LHCN-M2 (cell line): ENCODE data around the gene GPR26. TPM values are rescaled to one million over a fixed set of nuclear protein-coding genes. Genes with fewer than 3 reads are reported as not detected.

Experiments used
- DNase-seq: peaks from one replicate; pipeline ENCODE4 v3.0.0-alpha.2; 2012; ENCODE audit warnings: low read depth
- polyA plus RNA-seq: library from polyadenylated mRNA; unstranded; fragments of >200 nt; gene quantifications from one replicate; pipeline ENCODE4 v1.2.1, GENCODE V29; 2012; ENCODE audit warnings: missing spikeins
- total RNA-seq: library from RNA; depleted of rRNA; stranded (reverse); fragments of >200 nt; gene quantifications from 2 replicates; pipeline ENCODE4 v1.2.3, GENCODE V29; 2014; rRNA removed

The GPR26 gene, protein sequence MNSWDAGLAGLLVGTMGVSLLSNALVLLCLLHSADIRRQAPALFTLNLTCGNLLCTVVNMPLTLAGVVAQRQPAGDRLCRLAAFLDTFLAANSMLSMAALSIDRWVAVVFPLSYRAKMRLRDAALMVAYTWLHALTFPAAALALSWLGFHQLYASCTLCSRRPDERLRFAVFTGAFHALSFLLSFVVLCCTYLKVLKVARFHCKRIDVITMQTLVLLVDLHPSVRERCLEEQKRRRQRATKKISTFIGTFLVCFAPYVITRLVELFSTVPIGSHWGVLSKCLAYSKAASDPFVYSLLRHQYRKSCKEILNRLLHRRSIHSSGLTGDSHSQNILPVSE
- total RNA-seq, result not detected in 2 replicates
- polyA plus RNA-seq, result not detected

DNA sequence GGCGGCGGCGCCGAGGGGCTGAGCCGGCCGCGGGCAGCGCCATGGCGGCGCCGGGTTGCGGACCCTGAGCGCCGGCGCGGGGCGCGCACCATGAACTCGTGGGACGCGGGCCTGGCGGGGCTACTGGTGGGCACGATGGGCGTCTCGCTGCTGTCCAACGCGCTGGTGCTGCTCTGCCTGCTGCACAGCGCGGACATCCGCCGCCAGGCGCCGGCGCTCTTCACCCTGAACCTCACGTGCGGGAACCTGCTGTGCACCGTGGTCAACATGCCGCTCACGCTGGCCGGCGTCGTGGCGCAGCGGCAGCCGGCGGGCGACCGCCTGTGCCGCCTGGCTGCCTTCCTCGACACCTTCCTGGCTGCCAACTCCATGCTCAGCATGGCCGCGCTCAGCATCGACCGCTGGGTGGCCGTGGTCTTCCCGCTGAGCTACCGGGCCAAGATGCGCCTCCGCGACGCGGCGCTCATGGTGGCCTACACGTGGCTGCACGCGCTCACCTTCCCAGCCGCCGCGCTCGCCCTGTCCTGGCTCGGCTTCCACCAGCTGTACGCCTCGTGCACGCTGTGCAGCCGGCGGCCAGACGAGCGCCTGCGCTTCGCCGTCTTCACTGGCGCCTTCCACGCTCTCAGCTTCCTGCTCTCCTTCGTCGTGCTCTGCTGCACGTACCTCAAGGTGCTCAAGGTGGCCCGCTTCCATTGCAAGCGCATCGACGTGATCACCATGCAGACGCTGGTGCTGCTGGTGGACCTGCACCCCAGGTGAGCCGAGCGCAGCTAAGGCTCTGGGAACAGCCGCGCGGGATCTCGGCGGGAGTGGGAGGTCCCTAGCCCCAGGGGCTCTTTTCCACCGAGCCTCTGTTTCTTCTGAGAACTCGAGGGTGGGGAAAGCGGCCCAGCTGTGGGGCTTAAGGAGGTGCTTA, at the start of gene GPR26:
GPR26 (plus strand) TSS at position 38 of the 919 bp plus-strand sequence; CDS start at position 91, 53 bp downstream.
- no peak for DNase-seq

DNA sequence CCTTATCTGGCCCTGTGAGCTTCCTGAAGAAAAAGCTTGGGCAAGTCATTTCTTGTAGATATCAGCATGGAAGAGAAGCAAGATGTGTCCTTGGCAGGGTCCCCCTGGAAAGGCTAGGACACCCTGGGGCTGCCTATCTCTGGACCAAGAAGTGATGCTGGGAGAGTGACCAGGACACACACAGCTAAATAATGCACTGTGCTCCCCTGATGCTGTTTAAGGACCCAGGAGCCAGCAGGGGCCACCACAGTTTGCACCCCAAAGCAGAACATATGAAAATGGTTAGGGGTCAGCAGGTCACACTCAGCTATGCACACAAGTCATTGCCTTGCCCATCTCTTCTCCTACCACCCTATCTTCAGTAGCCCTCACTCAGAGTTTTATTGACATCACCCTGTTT, 47.9 kb upstream of the GPR26 start:
- no peak for DNase-seq

DNA sequence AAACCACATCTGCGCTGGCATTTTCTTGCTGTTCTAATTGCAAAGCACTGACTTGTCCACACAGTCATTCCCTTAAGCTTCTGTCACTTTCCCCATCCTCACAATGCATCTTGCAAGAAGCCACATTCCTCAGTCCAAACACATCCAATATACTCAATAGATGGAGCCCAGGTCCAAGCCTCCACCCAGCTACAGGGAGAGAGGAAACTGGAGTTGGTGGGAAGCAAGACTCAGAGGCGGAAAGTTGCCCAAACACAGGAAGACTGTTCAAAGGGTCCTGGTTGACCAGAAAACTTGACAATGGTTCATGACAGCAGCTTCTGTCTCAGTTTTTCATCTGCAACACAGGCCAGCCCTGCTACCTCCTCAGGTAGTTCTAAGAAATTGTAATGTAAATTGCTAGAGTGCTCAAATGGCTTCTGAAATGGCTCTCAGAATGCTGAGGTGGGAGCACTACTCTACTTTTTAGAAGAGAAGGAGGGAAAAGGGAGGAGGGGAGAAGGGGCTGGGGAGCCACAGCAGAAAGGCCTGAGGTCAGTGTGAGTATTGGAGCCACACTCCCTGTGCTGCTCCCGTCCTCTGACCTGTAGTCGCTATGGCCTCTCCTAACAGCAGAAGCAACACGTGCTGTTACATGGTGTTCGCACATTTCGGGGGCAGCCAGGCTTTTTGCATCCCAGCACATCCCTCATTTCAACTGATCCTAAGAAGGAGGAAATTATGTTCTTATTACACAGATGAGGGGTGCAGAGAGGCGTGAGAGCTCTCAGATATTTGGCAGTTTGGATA, 46.9 kb upstream of the GPR26 start:
- no peak for DNase-seq

DNA sequence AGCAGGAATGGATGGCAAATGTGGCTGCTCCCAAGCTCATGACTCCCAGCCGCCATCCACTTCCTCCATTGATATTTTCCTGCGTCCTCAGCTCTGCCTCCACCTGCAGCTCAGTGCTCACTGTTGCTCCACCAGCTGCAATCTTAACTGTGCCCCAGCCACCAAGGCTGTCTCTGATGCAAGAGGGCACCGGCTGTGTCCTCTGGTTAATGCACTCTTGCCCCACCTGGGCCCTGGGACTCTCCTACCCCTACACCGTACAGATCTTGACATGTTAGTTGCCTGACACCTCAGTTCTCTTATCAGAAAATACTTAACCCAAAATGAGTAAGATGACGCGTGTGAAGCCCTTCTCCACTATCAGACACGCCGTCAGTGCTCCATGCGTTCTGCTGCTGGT, 45.5 kb upstream of the GPR26 start:
- DNase-seq, result no peak

DNA sequence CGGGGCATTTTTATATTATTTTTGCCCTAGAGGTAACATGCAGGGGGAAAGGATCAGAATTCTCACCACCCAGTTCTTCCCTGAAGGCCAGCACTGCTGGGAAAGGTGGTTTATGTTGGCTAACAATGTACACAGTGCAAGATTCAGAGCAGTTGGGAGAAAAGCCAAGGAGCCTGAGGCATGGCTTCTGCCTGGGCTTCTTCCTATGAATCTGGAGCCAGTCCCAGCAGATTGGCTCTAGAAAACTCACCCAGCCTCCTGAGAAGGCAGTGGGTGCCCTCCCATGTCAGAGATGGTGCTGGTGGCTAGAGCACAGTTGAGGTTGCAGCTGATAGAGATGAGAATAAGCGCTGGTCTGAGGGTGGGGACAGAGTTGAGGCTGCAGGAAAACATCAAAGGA, 44.7 kb upstream of the GPR26 start:
- DNase-seq, result no peak

DNA sequence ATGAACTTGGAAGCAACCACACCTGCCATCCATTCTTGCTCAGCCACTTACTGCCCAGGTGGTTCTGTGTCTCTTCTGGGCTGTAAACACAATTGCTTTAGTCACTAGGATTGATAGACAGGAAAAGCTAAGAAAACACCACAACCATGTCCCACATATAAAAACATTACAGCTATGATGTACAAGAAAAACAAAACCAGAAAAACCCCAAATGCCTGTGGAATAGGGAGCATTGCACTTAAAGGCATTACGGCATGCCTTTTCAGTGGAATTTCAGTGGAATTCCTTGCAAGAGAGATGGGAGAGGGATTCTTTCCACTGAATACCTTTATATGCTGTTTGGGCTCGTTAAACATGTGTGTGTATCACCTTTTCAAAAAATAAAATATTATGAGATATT, 44.2 kb upstream of the GPR26 start:
- peak; percentile 5 for DNase-seq

DNA sequence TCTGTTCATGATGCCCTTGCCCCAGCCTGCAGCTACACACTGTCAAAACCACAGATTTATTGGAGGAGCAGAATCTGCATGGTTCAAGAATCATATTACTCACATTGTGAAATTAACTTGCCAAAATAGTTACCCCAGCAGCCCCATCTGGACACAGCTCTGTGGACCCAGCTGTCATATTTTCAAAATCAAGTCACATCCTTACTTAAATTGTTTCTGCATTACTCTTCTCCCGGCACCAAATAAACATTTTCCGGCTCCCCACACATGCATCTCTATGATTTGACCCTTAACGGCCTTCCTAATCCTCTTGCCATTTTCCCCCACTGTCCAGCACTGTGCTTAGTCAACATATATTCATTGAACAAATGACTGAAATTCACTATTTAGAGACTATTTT, 43.8 kb upstream of the GPR26 start:
- peak; percentile 24 for DNase-seq

DNA sequence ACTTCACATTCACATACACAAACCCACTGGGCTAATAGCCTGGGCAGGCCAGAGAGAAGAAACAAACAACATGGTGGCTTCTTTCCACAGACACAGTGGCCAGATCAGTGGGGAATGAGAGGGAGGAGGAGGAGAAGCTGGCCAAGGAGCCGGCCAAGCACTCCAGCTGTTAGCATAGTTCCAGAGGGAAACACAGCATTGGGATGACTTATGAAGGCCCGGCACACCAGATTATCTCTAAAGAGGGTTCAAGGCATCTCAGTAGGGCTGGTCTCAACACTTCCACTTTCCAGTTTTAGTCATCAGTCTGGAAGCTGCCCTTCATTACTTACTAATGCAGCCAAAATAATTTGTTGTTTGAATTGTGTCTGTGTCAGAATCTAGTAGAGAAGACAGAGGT, 42.1 kb upstream of the GPR26 start:
- DNase-seq, result no peak

DNA sequence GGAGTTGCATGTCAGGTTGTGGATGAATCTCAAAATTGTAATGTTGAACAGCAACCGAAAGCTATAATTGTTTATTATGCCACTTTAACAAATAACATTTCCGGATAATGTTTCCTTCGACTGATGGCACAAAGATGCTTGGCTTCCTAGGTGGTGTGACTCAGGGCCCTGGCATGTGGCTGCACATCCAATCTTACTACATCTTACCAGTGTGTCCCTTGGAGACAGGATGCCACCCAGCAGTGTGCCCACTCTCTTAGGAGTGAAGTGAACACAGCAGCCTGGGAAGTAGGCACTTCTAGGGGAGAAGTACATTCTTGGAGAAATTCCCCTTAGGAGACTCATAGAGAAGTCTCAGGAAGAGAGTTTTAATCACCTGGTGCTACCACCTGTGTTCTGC, 33.0 kb upstream of the GPR26 start:
- DNase-seq, result no peak

DNA sequence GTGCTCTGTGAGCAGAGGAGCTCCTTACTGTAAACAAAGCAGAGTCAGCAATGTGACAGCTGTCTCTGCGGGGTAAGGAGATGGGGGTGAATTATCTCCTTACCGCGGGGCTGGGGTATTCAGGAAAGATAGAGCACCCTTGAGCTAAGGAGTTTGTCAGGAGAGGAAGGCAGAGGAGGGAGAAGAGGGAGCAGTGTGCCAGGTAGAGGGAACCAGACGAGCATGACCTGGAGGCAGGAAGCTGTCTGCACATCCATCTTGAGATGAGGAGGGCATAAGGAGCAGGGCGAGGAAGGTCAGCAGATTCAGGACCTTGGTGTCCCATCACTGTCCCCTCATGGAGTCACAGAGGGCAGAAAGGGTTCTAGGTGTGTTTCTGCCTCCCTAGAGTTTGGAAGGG, 32.5 kb upstream of the GPR26 start:
- DNase-seq, result no peak

DNA sequence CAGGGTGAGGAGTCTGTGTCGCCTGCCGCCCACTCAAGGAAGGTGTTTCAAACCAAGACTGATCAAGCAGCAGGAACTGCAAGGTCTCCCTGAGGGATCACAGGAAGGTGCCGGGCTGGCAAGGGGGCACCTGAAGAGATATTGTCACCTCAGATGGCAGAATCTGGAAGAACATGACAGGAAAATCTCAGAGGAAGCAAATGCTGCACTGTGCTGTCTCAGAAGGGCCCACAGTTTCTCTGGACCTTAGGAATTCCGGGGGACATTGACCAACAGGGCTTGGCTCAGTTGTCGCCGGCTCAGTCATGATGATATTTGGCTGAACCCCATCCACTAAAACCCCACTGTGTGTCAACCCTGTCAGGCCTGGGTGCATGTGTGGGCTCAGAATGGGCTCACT, 31.9 kb upstream of the GPR26 start:
- DNase-seq, result no peak

DNA sequence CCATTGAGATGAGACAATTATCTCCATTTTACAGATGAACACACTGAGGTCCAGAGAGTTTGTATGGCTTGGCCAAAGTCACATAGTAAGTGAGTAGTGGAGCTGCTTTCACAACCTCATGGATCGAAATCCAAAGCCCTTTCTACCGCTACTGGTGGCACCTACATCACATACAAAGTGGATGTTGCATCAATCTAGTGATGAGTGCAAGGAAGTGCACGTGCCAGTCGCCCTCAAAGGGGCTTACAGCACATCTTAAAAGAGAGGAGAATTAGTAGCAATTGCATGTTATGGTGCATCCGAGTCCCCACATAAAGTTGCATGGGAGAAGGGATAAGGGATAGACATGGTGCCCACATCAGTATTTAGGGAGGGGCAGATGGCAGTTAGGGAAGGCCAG, 31.0 kb upstream of the GPR26 start:
- no peak for DNase-seq

DNA sequence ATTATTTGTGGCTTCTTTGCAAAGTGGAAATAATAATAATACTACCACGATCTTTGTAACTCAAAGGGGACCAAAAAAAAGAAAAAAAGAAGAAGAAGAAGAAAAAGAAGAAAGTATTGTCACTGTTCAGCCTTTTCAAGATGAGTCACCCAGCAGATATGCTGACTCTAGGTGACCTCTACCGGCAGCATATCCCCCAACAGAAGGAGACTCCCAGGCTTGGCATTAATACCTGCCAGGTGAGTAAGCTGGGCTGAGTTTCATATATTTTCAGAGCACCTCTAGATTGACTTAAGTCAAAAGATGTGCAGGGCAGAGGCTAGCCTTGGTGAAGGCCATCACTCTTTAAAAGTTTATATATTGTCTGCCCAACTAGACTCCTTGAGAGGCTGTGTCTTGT, 30.4 kb upstream of the GPR26 start:
- DNase-seq, result no peak

DNA sequence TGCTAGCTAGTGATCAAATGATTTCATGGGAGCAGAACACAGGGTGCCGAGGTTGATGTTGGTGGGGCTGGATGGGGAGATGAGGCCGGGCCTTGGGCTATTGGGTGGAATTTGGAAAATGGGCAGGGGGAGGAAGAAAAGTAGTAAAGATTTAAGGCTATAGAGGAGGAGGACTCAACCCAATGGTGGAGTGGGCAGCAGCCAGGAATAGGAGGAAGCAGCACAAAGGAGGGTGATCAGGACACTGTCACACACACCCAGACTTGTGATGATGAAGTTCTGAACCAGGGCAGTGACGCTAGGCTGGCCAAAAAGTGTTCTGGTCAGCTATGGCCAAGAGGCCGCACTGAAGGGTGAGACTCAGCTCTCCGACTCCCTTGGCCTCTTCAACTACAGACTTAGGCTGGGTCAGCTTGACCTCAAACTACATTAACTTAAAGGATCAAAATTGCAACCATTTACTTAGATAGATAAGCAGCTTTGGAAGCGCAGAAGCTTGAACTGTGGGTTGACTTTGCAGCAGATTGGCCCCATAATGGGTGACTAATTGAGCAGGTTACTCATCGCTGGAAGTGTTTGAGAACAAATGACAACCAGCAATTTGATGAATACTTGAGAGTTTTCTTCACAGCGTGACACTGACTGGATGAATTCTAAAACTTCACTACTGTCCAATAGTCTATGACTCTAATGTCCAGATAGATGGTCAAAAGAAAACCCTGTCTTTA, 29.4 kb upstream of the GPR26 start:
- DNase-seq, result no peak

DNA sequence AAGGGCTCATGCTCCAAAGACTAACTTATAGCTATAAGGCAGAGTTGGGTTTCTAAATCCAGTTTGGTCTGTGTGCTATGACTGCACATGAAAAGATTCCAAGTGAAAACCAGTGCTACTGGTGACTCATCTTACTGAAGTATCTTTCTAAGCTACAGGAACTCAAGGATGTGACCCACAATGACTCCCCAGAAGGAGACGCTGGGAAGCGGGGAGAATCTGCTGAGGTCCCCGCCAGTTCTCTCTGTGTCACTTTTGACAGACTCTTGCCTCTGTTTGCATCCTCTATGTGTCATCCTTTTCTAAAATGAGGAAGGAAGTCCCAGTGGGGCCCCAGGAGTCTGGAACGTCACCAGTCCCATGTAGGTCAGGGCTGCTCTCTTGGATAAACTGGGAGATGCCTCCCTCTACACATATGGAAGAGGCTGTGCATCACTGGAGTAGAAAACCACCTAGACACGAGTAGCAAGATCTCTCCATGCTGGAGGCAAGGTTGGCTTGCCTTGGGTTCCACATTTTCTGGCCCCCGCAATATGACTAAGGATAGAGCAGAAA, 28.8 kb upstream of the GPR26 start:
- peak; percentile 12 for DNase-seq

DNA sequence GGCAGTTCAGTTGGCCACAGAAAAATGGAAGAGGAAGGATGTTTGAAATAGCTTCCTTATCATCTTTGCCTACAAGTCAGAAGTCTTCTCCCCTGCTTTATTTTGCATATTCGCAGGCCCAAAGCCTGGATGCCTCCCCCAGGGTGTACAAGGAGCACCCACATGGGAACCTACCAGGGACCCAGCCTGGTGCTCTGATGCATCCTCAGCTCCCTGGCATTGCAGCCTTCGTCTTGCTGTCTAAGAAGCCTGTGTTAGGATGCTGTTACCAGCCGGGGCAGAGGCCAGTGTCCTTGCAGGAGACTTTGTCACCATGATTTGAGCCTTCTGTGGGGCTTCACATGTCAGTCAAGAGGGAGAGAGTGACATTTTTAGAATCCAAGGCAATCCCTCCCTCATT, 27.0 kb upstream of the GPR26 start:
- no peak for DNase-seq

DNA sequence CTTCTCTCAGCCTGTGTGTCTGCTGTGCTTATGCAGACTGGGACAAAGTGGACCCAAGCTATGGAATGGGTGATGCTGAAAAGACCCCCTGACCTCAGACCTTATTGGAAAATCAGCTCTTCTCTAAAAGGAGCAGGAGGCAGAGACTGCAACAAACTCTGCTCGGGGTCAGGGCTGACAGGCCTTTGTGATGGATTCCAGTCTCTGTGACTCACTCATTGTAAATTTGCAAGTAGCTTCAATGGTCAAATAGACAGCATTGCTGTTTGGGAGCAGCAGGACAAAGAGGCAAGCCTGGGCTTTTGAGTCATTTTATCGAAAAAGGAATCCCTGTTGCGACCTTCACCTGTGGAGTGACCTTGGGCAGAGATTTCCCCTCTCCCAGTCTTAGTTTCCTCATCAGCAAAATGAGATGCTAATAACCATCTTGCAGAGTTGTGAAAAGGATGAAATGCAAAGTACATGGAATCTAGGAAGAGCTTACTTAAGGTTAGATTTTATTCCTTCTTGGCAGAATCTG, 26.1 kb upstream of the GPR26 start:
- DNase-seq, result no peak

DNA sequence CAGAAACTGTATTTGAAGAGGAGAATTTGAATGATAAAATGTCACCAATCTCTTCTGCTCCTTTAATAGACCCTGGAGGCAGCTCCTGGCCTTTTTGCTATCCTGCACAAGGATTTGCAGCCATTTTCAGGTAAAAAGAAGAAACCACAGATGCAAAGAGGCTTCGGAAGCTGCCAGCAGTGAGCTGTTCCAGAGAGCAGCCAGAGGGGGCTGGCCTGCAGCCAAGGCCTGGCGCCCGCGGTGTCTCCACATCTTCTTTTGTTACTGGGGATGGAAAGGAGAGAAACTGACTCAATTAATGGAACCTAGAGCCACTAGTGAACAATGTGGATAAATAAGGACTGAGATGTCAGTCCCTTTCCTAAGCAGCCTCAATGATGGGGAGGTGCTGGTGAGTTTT, 23.9 kb upstream of the GPR26 start:
- no peak for DNase-seq

DNA sequence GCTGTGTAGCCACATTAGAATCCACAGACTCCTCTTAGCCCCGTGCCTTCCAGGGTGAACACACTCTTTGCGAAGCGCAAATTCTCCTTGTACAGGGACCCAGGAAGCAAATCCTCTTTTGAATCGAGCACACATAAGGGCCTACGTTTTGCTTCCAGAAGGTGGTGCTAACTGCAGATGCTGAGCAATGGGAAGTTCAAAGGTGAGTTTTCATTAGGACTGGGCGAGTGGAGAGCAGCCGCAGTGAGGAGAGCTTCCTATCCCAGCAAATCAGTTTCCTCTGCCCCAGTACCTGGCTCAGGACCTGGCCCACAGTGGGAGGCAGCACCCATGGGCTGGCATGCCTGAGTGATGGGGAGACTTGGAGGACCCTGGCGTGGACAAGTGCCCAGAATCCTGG, 23.5 kb upstream of the GPR26 start:
- no peak for DNase-seq

DNA sequence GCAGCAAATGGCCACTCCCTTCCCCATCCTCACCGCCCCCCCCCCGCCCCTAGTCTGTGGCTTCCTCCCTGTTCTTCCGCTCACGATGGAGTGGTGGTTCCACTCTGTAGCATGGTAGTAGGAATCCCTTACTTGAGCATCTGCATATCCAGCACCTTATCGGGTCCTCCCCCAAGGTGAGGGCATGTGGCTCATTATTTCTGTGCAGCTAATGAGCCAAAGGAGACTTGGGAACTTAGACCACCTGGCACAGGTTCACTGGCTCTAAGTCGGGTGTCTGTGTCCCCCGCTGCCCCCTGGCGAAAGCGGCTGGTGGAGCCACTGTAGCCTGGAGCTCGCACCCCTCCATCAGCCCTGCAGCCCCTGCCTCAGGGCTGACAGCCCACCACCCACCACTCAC, 22.8 kb upstream of the GPR26 start:
- no peak for DNase-seq

DNA sequence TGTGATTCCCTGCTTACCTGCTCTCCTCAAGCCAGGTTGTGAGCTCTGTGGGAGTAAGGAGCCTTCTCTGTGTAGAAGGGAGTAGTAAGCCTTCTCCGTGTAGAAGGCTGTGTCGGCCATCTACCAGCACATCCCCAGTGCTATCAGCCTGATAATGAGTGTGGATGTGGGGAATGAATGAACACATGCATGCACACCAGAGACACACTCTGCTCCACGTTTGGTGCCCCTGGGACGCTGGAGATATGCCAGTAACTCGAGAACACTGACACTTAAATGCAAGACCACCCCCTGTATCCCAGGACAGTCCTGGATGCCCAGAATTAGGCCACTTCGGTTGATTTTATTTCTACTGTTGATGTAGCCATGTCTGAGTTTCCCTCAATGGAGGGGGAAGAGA, 21.1 kb upstream of the GPR26 start:
- DNase-seq, result no peak
